Endothelial cell of umbilical vein (primary cell): ENCODE data around the gene RYR1. TPM values are rescaled to one million over a fixed set of nuclear protein-coding genes. Genes with fewer than 3 reads are reported as not detected.

Experiments
- BruUV-seq: library from RNA; stranded (reverse); fragments of 400-500 nt; replicated peaks from 2 replicates; lab custom pipeline; 2021; lab: Mats Ljungman, UMichigan
- CTCF ChIA-PET: fragments of 300-600, 350-600 bp; sonication (Branson Sonifier 250); formaldehyde crosslinking; loops from one replicate; lab custom pipeline; 2021; ENCODE audit warnings: antibody characterized with exemption, inconsistent platforms; lab: Charles Lee
- POLR2A ChIA-PET: fragments of 300-600, 350-600 bp; sonication (Branson Sonifier 250); formaldehyde crosslinking; loops from one replicate; lab custom pipeline; 2021; ENCODE audit warnings: antibody characterized with exemption, inconsistent platforms; lab: Charles Lee
- DNase-seq: peaks from one replicate; pipeline ENCODE4 v3.0.0-alpha.2; 2011; ENCODE audit warnings: low read depth, low spot score
- FAIRE-seq: peaks from 2 replicates; lab custom pipeline; 2011; peaks lifted over from hg19 to GRCh38; lab: Jason Lieb, UNC
- H2AFZ ChIP-seq: 2 replicates; pipeline ENCODE4 v1.6.0; 2012; ENCODE audit warnings: low read depth, low read length, control low read depth, inconsistent platforms
- H3K27ac ChIP-seq: 2 replicates; pipeline ENCODE4 v1.5.1; 2011; ENCODE audit warnings: low read depth, mild to moderate bottlenecking, control low read depth, low read length, moderate library complexity; ENCODE audit not compliant: insufficient read depth
- H3K27me3 ChIP-seq, 2 experiments: 2 replicates each; pipeline versions ENCODE4 v1.6.0 to v1.6.1; 2011; ENCODE audit warnings: low read length in 2 of 2, mixed read lengths in 1 of 2; ENCODE audit not compliant: control insufficient read depth in 2 of 2, insufficient read depth in 2 of 2
- H3K36me3 ChIP-seq, 2 experiments: 2 replicates in 1 of 2; 3 replicates in 1 of 2; pipeline ENCODE4 v1.5.1; 2011; ENCODE audit warnings: low read length in 2 of 2, mild to moderate bottlenecking in 1 of 2, moderate library complexity in 1 of 2; ENCODE audit not compliant: control insufficient read depth in 2 of 2, insufficient read depth in 2 of 2; ENCODE audit errors: extremely low read depth in 1 of 2
- H3K4me1 ChIP-seq: 3 replicates; pipeline ENCODE4 v1.5.1; 2011; ENCODE audit warnings: mild to moderate bottlenecking, low read length; ENCODE audit not compliant: control insufficient read depth, insufficient read depth; ENCODE audit errors: extremely low read depth
- H3K4me2 ChIP-seq: 2 replicates; pipeline ENCODE4 v1.6.1; 2011; ENCODE audit warnings: low read length, control low read depth, mixed read lengths; ENCODE audit not compliant: insufficient read depth
- H3K4me3 ChIP-seq, 3 experiments: fragments of 200-600 bp in 1 of 3; sonication (generic), shearing (Covaris generic) in 1 of 3; replicated peaks in 1 of 3; 2 replicates each; pipeline ENCODE4 v1.5.1; 2011 to 2016; ENCODE audit warnings: control low read depth in 3 of 3, low read length in 3 of 3, mild to moderate bottlenecking in 2 of 3, inconsistent platforms in 1 of 3, low read depth in 1 of 3, moderate library complexity in 1 of 3; ENCODE audit not compliant: insufficient read depth in 1 of 3
- H3K79me2 ChIP-seq: 2 replicates; pipeline ENCODE4 v1.6.0; 2012; ENCODE audit warnings: low read length, inconsistent platforms; ENCODE audit not compliant: control insufficient read depth, insufficient read depth
- H3K9ac ChIP-seq: replicated peaks from 2 replicates; pipeline ENCODE3; 2011; ENCODE audit warnings: low read length, control low read depth; ENCODE audit not compliant: insufficient read depth; ENCODE audit errors: extremely low read depth
- H3K9me1 ChIP-seq: replicated peaks from 3 replicates; pipeline ENCODE4 v1.6.0; 2011; ENCODE audit warnings: mild to moderate bottlenecking, low read length; ENCODE audit not compliant: control insufficient read depth, insufficient read depth; ENCODE audit errors: extremely low read depth
- H3K9me3 ChIP-seq: replicated peaks from 2 replicates; pipeline ENCODE4 v1.5.1; 2012; ENCODE audit warnings: low read length, inconsistent platforms; ENCODE audit not compliant: control insufficient read depth, insufficient read depth
- H4K20me1 ChIP-seq: replicated peaks from 2 replicates; pipeline ENCODE3; 2011; ENCODE audit warnings: mild to moderate bottlenecking, low read length; ENCODE audit not compliant: control insufficient read depth, insufficient read depth; ENCODE audit errors: extremely low read depth
- CTCF ChIP-seq, 2 donors: IDR thresholded peaks; 1 replicate in 1 of 2; 2 replicates in 1 of 2; pipeline ENCODE4 v1.5.1; 2011; ENCODE audit warnings: low read length in 2 of 2, mild to moderate bottlenecking in 2 of 2, moderate library complexity in 2 of 2, control low read depth in 1 of 2, inconsistent platforms in 1 of 2, low read depth in 1 of 2; ENCODE audit not compliant: insufficient read depth in 1 of 2; ENCODE audit errors: extremely low read depth in 1 of 2
- EZH2 ChIP-seq: IDR thresholded peaks from 2 replicates; pipeline ENCODE4 v1.6.1; 2012; ENCODE audit warnings: borderline replicate concordance, low read depth, mild to moderate bottlenecking, moderate library complexity, low read length, inconsistent platforms; ENCODE audit not compliant: severe bottlenecking
- FOS ChIP-seq: IDR thresholded peaks from 2 replicates; pipeline ENCODE4 v1.6.1; 2011; ENCODE audit warnings: mild to moderate bottlenecking, low read length, moderate library complexity, borderline replicate concordance; ENCODE audit not compliant: insufficient read depth
- GATA2 ChIP-seq: IDR thresholded peaks from 2 replicates; pipeline ENCODE4 v1.7.0; 2011; ENCODE audit warnings: low read depth, mild to moderate bottlenecking, moderate library complexity, mixed read lengths, low read length; ENCODE audit not compliant: insufficient read length, insufficient read depth
- JUN ChIP-seq: IDR thresholded peaks from 2 replicates; pipeline ENCODE4 v1.6.1; 2011; ENCODE audit warnings: borderline replicate concordance, low read depth; ENCODE audit not compliant: insufficient read length, insufficient read depth
- MAX ChIP-seq: IDR thresholded peaks from 2 replicates; pipeline ENCODE4 v1.6.1; 2011; ENCODE audit not compliant: insufficient read depth, insufficient read length
- MYC ChIP-seq: IDR thresholded peaks from one replicate; pipeline ENCODE4 v1.6.1; 2011; ENCODE audit warnings: mild to moderate bottlenecking, low read depth, low read length
- POLR2A ChIP-seq: IDR thresholded peaks from 2 replicates; pipeline ENCODE4 v1.6.1; 2012; ENCODE audit warnings: low read depth, mild to moderate bottlenecking, control low read depth, low read length
- POLR2AphosphoS5 ChIP-seq: IDR thresholded peaks from 2 replicates; pipeline ENCODE4 v1.6.1; 2012; ENCODE audit warnings: low read depth, mild to moderate bottlenecking, control low read depth, low read length, moderate library complexity; ENCODE audit not compliant: insufficient read depth
- dilution Hi-C: fragments of 300-500 bp; cut with MboI; formaldehyde crosslinking; loops from one replicate; pipeline ENCODE4 v1.15.0; 2019; ENCODE audit warnings: low sequenced_read_pairs; ENCODE audit not compliant: extremely low pct_ligation_motif_present
- intact Hi-C: fragments of 100-400 bp; cut with micrococcal nuclease; formaldehyde crosslinking; loops from one replicate; pipeline ENCODE4 v1.10.0; 2022
- polyA plus RNA-seq, 4 experiments: library from polyadenylated mRNA; depleted of rRNA in 3 of 4; stranded (reverse) in 3 of 4; unstranded in 1 of 4; fragments of >200 nt; gene quantifications; 2 replicates each; pipeline versions ENCODE4 v1.2.1 to v1.2.3, GENCODE V29; 2011 to 2012; ENCODE audit warnings: missing spikeins in 1 of 4
- total RNA-seq: library from RNA; stranded (reverse); gene quantifications from 2 replicates; pipeline ENCODE4 v1.2.3, GENCODE V29; 2021

The RYR1 gene
- total and polyA plus RNA-seq, 2 donors (not counting 3 experiments of a cell fraction or from before 2014, with no cell fraction given), result under 0.01 to 0.02 TPM

- no peak overlapping the region for H3K27ac ChIP-seq
- intact Hi-C loops, result no loop called here
- FAIRE-seq (no peak), DNase-seq (no peak)
- H3K9me1 ChIP-seq, result no peaks in the 10 kb centered on the region
- no peaks in the 10 kb centered on the region for H3K9me3 ChIP-seq
- no peak overlapping the region for H3K9ac ChIP-seq
- H3K4me1 ChIP-seq, result no peaks in the 10 kb centered on the region
- BruUV-seq, result no TSS peak
- ChIA-PET CTCF (interaction anchor here (1.6 kb wide), 1 partner anchor 11 kb away, joined by 3 read pairs; no protein-coding TSS in a partner anchor), POLR2A (no interaction called here)
- H3K79me2 ChIP-seq, result no peaks in the 10 kb centered on the region
- dilution Hi-C loops, result no loop called here
- no peak overlapping the region for H3K4me2 ChIP-seq
- no peak for TF ChIP-seq MAX
- TF ChIP-seq CTCF (IDR thresholded peaks at IDR 0.05; ENCODE audit: extremely low read depth in 1 of 2, insufficient read depth in 1 of 2, low read depth in 1 of 2, low read length in 2 of 2), result no peak
- TF ChIP-seq EZH2, result no peak
- no peak for TF ChIP-seq POLR2A
- no peaks in the 10 kb centered on the region for H3K36me3 ChIP-seq
- H2AFZ ChIP-seq, result no peak overlapping the region
- no peaks in the 10 kb centered on the region for H3K27me3 ChIP-seq
- no peak overlapping the region for H3K4me3 ChIP-seq
- no peaks in the 10 kb centered on the region for H4K20me1 ChIP-seq
These were observed 86.5 kb downstream of the RYR1 start for GRCh38 chr19:38519988-38520387.

- TF ChIP-seq POLR2A (no peak), JUN (no peak), MAX (no peak), CTCF (IDR thresholded peaks at IDR 0.05; ENCODE audit: extremely low read depth in 1 of 2, insufficient read depth in 1 of 2, low read depth in 1 of 2, low read length in 2 of 2) (no peak), EZH2 (no peak), MYC (no peak), POLR2AphosphoS5 (no peak), GATA2 (no peak), FOS (no peak)
- Histone ChIP-seq H2AFZ (no peak overlapping the region), H3K27me3 (no peaks in the 10 kb centered on the region), H3K4me3 (no peak overlapping the region), H3K4me2 (no peak overlapping the region), H3K36me3 (no peaks in the 10 kb centered on the region), H3K9me1 (no peaks in the 10 kb centered on the region), H3K9me3 (no peaks in the 10 kb centered on the region), H4K20me1 (no peaks in the 10 kb centered on the region), H3K27ac (no peak overlapping the region), H3K4me1 (no peaks in the 10 kb centered on the region), H3K9ac (no peak overlapping the region), H3K79me2 (no peaks in the 10 kb centered on the region)
- DNase-seq, result no peak
- ChIA-PET POLR2A (no interaction called here), CTCF (interaction anchor here (1.0 to 1.1 kb wide), 2 partner anchors 10 to 89 kb away, joined by 3 to 4 read pairs; no protein-coding TSS in a partner anchor)
- no peak for FAIRE-seq
- intact Hi-C loops (no loop called here), dilution Hi-C loops (no loop called here)
- BruUV-seq, result no TSS peak
These were observed 89.4 kb downstream of the RYR1 start for GRCh38 chr19:38522915-38523314.
